H54 (cell line): ENCODE results near the gene GRM8.

Experiments
- DNase-seq: peaks from one replicate; pipeline ENCODE4 v3.0.0; 2011; ENCODE audit warnings: low spot score, mixed read lengths; ENCODE audit not compliant: insufficient read length
- FAIRE-seq: peaks from 3 replicates; lab custom pipeline; 2011; peaks lifted over from hg19 to GRCh38; lab: Jason Lieb, UNC
- POLR2A ChIP-seq: IDR thresholded peaks from 2 replicates; pipeline ENCODE4 v1.6.1; 2011; ENCODE audit warnings: low read depth, mild to moderate bottlenecking, low read length

Gene GRM8

DNA sequence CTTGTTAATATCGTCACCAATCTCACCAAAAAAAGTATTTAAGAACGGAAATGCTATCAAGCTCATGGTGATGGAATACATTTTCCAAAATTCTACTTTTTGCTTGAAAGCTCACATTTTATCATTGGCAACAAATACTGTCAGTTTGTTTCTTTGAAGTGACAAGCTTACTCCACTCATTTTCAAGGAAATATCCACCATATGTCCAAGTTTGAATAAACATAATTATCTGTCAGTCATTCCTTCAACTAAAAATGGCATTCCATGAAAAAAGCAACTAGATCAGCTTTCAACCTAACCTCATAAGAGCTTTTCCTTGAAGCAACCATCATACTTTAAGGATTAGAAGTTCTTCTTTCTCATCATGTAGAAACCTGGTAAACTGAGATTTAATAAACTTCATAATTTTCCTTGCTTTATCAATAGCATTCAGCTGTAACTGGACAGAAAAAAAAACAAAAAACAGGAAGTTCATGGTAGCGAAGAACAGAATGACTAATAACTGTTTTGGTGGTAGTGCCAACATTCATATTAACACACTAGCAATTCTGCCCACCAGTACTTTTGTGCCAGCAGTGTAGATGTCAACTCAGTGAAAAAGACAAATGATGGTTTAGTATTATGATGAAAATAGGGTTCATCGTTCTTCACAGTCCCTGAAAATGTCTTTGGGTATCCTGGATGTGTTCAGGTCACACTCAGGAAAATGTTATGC lies 764.9 kb downstream of the GRM8 start:
- DNase-seq: no peak
- FAIRE-seq: no peak
- TF ChIP-seq POLR2A: no peak

DNA sequence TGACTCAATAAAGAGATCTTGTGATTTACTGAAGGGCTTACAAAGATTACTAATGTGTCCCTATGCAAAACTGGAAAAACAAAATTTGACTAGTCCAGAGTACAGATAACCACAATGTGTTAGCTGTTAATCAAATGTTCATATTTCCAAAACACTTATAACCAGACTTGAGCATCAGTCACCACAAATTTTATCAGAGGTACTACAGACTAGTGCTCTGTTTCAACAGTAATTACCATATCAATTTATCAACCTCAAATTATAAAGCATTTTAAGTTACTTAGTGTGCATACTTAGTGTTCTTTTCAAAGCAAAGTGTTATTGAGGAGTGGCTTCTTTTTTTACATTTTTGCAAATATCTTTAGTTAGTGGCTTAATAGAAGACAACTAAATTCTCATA lies 765.9 kb downstream of the GRM8 start:
- FAIRE-seq: no peak
- TF ChIP-seq POLR2A: no peak

DNA sequence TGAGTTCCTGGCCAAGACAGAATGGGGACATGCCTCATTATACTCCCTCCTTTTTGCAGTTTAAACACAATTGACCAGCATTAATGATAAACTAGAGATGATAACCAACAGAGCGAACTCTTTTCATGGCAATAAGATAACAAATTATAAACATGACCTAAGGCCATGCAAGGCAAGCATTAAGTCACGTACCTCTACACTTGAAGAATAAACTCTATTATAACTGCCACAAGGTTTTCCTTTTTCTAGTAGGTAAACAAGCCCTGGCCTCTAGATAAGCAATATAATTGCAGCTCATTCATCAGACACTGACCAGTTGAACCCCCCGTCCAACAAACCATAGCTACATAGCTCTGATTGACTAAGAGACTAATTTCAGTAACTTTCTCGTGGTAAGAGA lies 767.0 kb downstream of the GRM8 start:
- FAIRE-seq (no peak), DNase-seq (no peak)
- TF ChIP-seq POLR2A: no peak

More for the DNA sequence above, 765.9 kb downstream of the GRM8 start:
- DNase-seq: no peak

DNA sequence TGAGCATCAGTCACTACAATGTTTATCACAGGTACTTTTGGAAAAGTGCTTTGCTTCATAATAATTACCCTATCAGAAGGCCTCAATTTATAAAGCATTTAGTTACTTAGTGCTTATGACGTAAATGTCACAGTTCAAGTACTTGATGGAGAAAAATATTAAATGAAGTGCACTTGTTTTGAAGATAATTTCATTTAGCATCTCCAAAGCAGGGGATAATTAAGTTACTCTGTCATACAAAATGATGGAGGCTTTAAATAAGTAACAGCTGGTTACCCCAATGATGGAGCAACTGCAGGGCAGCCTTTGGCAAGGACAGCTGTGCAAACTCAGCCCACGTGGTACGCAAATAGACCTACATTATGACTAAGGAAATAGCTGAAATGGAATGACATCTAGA lies 768.8 kb downstream of the GRM8 start:
- FAIRE-seq (no peak), DNase-seq (no peak)
- TF ChIP-seq POLR2A: no peak

DNA sequence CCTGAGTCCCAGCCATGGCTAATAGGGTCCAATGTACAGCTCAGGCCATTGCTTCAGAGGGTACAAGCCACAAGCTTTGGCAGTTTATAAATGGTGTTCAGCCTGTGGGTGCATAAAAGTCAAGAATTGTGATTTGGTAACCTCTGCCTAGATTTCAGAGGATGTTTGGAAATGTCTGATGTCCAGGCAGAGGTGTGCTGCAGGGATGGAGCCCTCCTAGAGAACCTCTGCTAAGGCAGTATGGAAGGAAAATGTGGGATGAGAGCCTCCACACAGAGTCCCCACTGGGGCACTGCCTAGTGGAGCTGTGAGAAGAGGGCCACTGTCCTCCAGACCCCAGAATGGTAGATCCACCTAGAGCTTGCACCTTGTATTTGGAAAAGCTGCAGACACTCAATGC lies 779.9 kb downstream of the GRM8 start:
- DNase-seq (no peak), FAIRE-seq (no peak)
- TF ChIP-seq POLR2A: no peak

DNA sequence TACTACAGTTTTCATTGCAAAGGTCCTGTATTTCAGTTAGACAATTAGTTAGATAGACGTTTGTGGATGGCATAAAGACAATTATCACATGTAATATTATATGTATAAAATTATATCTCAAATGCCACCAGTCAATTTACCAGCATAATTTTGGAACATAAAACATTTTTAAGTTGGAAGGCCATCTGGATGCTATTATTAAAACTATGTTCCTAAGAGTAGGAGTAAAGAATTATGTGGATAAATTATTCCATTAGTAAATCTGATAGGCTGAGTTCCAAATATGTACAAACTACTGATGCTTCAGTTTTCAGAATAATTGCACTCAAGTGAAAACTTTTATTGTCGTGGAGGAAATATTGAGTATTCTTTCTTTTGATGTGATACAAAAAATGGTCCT lies 790.3 kb downstream of the GRM8 start:
- FAIRE-seq (no peak), DNase-seq (no peak)
- TF ChIP-seq POLR2A: no peak

DNA sequence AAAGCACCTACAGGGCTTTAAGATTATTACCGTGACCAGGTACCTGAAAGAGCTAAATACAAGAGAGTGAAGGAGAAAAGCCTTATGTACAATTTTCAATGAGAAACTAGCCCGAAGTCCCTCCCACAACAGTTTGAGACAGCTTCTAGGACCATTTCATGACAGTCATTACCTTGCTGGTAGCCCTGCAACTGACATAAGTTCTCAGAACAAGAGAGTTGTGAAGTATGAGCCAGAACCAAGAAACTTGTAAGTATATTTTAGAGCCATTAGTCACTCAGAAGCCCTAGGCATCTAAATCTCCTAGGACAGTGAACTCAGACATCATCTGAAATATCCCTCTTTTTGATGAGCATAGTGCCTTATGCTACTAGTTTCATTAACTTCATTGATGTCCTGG lies 792.1 kb downstream of the GRM8 start:
- no peak for TF ChIP-seq POLR2A
- FAIRE-seq (no peak), DNase-seq (no peak)

DNA sequence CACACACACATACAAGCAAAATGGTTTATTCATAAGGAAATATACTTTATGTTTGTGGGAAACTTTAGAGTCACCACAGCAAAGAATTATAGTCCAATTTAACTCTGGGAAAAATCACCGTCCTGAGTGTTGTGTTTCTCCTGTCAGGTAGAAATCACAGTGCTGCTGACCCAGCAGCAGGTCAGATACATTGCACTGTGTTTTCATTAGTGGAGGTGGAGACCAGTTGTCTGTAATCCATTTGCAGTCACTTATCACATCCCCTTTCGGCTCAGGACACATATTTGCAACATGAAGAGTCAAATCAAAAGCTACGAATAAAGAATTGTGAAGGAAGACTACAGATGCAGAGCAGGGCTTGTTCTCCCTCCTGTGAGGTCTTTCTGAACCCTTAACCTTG lies 799.6 kb downstream of the GRM8 start:
- FAIRE-seq: no peak
- no peak for TF ChIP-seq POLR2A
- no peak for DNase-seq

DNA sequence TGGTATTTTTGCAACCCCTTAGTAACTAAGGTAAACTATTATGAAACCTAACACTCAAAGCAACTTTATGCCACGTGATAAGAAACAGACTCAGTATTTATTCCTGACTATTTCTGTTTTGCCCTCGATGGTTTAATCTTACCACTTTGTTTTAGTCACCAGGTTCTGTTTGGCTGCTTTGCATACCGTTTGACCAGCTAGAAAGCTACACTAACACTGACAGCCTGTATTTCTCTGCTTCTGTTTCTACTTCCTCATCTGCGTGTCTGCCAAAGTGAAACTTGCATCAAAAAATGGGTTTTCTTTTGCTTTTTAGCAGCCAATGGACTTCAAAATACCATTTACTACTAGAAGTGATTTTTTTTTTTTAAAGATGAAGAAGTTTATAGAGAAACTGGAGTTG lies 802.5 kb downstream of the GRM8 start:
- peak; percentile 88 for FAIRE-seq
- TF ChIP-seq POLR2A: no peak
- peak; percentile 0 for DNase-seq

DNA sequence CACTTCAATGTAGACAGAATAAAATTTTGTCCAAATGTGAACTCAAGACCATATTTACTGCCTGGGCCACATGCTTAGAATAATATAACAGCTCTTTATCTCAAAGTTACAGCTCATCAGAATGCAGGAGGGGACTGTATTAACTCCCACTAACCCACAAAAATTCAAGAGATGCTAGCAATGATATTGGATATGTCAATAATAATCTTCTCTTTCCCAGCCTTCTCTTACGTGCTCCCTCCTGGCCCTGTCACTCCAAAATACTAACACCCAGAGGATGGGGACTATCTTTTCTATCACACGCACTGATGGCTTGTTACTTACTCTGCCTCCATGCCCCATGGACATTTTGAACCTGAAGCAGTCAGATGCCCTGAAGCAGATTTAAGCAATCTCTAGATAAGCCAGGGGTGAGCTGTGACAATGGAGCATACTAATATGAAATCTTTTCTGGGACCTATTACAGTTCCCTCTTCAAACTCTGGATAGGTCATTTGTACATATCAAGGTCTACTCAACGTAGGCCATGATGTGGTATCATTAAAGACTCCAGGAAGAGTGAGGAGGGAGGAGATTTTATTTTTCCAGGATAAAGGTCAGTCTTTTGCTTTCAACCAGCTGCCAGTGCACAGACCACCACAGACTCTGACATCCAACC lies 803.0 kb downstream of the GRM8 start:
- FAIRE-seq (no peak), DNase-seq (no peak)
- no peak for TF ChIP-seq POLR2A

DNA sequence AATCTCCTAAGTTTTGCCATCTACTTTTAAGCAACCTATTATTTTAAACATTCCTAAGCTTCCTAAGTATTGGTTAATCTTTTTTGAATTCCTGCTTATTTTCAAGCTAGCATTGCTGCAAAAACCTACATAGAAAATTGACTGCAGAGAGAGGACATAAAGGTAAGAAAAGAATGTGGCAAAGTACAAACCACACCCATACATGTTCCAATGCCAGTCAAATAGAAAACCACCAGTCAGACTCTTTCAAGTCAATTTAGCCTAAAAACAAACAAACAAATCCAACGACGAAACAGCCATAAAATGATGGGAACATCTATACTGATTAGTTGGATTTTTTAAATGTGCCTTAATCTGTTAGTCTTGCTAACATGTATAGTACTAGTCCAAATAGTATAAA lies 804.8 kb downstream of the GRM8 start:
- FAIRE-seq (no peak), DNase-seq (no peak)
- no peak for TF ChIP-seq POLR2A

DNA sequence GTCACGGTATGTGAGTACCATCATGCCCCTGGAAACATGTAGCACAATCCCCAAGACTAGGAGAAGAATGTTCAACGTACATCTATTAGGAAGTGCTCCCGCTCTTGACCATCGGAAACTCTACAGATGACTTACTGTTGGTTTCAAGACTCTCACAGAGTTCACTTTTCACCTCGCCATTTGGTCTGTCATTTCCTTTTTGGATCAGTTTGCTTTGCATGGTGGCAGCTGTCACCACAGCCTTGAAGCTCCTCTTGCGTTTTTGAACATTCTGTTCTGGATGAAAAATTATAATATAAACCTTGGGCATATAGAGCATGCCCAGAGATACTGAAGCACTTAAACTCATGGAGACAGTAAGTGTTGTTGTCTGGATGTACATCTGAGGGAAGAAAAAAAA lies 806.8 kb downstream of the GRM8 start:
- FAIRE-seq (no peak), DNase-seq (no peak)

DNA sequence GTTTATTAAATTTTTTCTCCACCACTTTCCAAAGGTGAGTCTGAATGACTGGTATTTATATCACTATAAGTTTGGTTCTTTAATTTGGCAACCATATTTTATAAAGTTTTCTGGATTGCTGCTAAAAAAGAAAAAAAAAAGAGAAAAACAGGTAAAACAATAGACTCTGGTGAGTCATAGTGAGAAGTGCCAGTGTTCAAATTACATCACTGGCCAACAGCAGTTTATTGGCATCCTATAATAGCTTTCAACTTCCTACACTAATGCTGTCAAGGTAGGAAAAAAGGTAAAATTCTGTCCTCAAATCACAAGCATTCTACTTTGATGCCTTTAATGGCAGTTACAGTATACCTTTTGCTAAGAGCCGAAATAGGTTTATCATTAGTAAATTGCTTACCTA lies 808.8 kb downstream of the GRM8 start:
- TF ChIP-seq POLR2A: no peak
- FAIRE-seq: no peak
- DNase-seq: no peak

More for the DNA sequence above, 806.8 kb downstream of the GRM8 start:
- no peak for TF ChIP-seq POLR2A

DNA sequence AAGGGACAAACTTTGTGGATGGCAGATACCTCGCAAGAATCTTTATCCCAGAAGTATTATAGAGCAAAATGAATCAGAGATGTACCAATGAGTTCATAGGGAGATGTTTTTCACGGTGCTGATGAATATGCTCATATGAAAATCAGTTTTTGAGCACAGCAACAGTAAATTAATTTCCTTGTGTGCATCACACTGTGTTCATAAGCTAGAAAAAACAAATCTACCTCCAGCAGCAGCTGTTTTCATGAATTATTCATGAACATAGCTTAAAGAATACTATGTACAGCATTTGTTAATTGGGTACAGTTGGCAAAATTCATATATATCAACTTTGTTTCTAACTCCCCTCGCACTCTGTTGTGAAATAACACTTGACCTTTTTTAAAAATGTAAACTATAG lies 809.8 kb downstream of the GRM8 start:
- FAIRE-seq: no peak
- no peak for TF ChIP-seq POLR2A

DNA sequence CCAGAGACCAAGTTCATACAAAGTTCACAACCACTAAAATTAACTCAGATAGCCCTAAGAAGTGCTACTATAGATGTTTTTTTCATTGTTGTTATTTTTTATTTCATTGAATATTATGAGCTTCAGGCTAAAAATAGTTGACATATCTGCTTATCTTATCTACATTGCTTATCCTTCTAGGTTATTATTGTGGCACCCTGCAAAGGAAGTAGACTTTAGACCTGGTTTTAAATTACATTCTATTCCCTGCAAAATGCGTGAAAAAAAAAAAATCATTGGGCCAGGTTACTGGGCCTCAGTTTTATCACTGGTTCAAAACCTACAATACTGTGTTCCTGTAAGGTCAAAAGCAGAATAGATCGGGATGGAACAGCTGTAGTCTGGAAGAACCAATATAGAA lies 811.0 kb downstream of the GRM8 start:
- TF ChIP-seq POLR2A: no peak
- DNase-seq (no peak), FAIRE-seq (no peak)

More for the DNA sequence above, 809.8 kb downstream of the GRM8 start:
- no peak for DNase-seq
